ENCODE results near the gene CMIP. TPM values are rescaled to one million over a fixed set of nuclear protein-coding genes. Genes with fewer than 3 reads are reported as not detected.

Gene CMIP
- total RNA-seq, 2 experiments from 2014 or later = 57.1 to 58.3 TPM

- no peak overlapping the region for H3K27ac Mint-ChIP-seq
- H3K9me3 Mint-ChIP-seq = no peaks in the 10 kb centered on the region
Observed at GRCh38 chr16:81587626-81588160, 143.1 kb downstream of the CMIP start.

GRCh38 chr16:81588326-81589081, 143.9 kb downstream of the CMIP start:
- POLR2A ChIA-PET = no interaction called here
- no peaks in the 10 kb centered on the region for H3K36me3 Mint-ChIP-seq (ENCODE audit: low read depth)
- H3K27me3 Mint-ChIP-seq = no peaks in the 10 kb centered on the region
- DNase-seq = no peak
- H3K4me3 Mint-ChIP-seq = no peak overlapping the region
- H3K9me3 Mint-ChIP-seq = no peaks in the 10 kb centered on the region
- H3K27ac Mint-ChIP-seq = no peak overlapping the region
- H3K4me1 Mint-ChIP-seq = peaks cover 9% of the 10 kb centered on the region
- CTCF ChIA-PET = no interaction called here

More at GRCh38 chr16:81587626-81588160, 143.1 kb downstream of the CMIP start:
- ChIA-PET CTCF (no interaction called here), POLR2A (no interaction called here)
- peaks cover 9% of the 10 kb centered on the region for H3K4me1 Mint-ChIP-seq
- H3K27me3 Mint-ChIP-seq = no peaks in the 10 kb centered on the region
- no peaks in the 10 kb centered on the region for H3K36me3 Mint-ChIP-seq (ENCODE audit: low read depth)
- no peak overlapping the region for H3K4me3 Mint-ChIP-seq
- no peak for DNase-seq

GRCh38 chr16:81589975-81590650, 145.5 kb downstream of the CMIP start:
- H3K27me3 Mint-ChIP-seq = no peaks in the 10 kb centered on the region
- CTCF ChIA-PET = no interaction called here
- H3K9me3 Mint-ChIP-seq = no peaks in the 10 kb centered on the region
- H3K36me3 Mint-ChIP-seq (ENCODE audit: low read depth) = no peaks in the 10 kb centered on the region
- DNase-seq = no peak
- POLR2A ChIA-PET = no interaction called here
- peaks cover 11% of the 10 kb centered on the region for H3K4me1 Mint-ChIP-seq
- no peak overlapping the region for H3K27ac Mint-ChIP-seq
- H3K4me3 Mint-ChIP-seq = no peak overlapping the region

- Mint-ChIP-seq H3K4me1 (peaks cover 19% of the 10 kb centered on the region), H3K27me3 (no peaks in the 10 kb centered on the region), H3K4me3 (no peak overlapping the region), H3K27ac (no peak overlapping the region), H3K9me3 (no peaks in the 10 kb centered on the region), H3K36me3 (ENCODE audit: low read depth) (no peaks in the 10 kb centered on the region)
- no peak for DNase-seq
- ChIA-PET CTCF (no interaction called here), POLR2A (no interaction called here)
Observed at GRCh38 chr16:81590714-81591544, 146.3 kb downstream of the CMIP start.

- Mint-ChIP-seq H3K36me3 (ENCODE audit: low read depth) (no peaks in the 10 kb centered on the region), H3K4me3 (no peak overlapping the region), H3K4me1 (peaks cover 23% of the 10 kb centered on the region), H3K27ac (no peak overlapping the region), H3K9me3 (no peaks in the 10 kb centered on the region), H3K27me3 (no peaks in the 10 kb centered on the region)
- ChIA-PET CTCF (no interaction called here), POLR2A (no interaction called here)
- no peak for DNase-seq
Observed at GRCh38 chr16:81591545-81591870, 146.9 kb downstream of the CMIP start.

- CTCF ChIA-PET = no interaction called here
- Mint-ChIP-seq H3K27me3 (no peaks in the 10 kb centered on the region), H3K36me3 (ENCODE audit: low read depth) (no peaks in the 10 kb centered on the region), H3K9me3 (no peaks in the 10 kb centered on the region), H3K27ac (no peak overlapping the region), H3K4me1 (peaks cover 31% of the 10 kb centered on the region), H3K4me3 (no peak overlapping the region)
- POLR2A ChIA-PET = no interaction called here
- DNase-seq = no peak
Observed at GRCh38 chr16:81592353-81592866, 147.8 kb downstream of the CMIP start.

- Mint-ChIP-seq H3K4me1 (peaks cover 28% of the 10 kb centered on the region), H3K4me3 (no peak overlapping the region)
Observed at GRCh38 chr16:81593481-81593880, 148.9 kb downstream of the CMIP start.

GRCh38 chr16:81595629-81596292, 151.2 kb downstream of the CMIP start:
- no peaks in the 10 kb centered on the region for H3K27me3 Mint-ChIP-seq
- POLR2A ChIA-PET = no interaction called here
- H3K4me1 Mint-ChIP-seq = peaks cover 25% of the 10 kb centered on the region
- H3K9me3 Mint-ChIP-seq = no peaks in the 10 kb centered on the region
- no peak for DNase-seq
- no peak overlapping the region for H3K4me3 Mint-ChIP-seq
- no peaks in the 10 kb centered on the region for H3K36me3 Mint-ChIP-seq (ENCODE audit: low read depth)
- no peak overlapping the region for H3K27ac Mint-ChIP-seq
- CTCF ChIA-PET = interaction anchor here (0.7 kb wide), 1 partner anchor 123 kb away, joined by 3 read pairs; no protein-coding TSS in a partner anchor

More at GRCh38 chr16:81593481-81593880, 148.9 kb downstream of the CMIP start:
- ChIA-PET CTCF (no interaction called here), POLR2A (no interaction called here)
- no peak overlapping the region for H3K27ac Mint-ChIP-seq
- no peaks in the 10 kb centered on the region for H3K36me3 Mint-ChIP-seq (ENCODE audit: low read depth)
- no peak for DNase-seq
- H3K9me3 Mint-ChIP-seq = no peaks in the 10 kb centered on the region
- H3K27me3 Mint-ChIP-seq = no peaks in the 10 kb centered on the region

GRCh38 chr16:81597079-81597658, 152.6 kb downstream of the CMIP start:
- Mint-ChIP-seq H3K4me1 (peaks cover 25% of the 10 kb centered on the region), H3K27me3 (no peaks in the 10 kb centered on the region), H3K9me3 (no peaks in the 10 kb centered on the region), H3K36me3 (ENCODE audit: low read depth) (no peaks in the 10 kb centered on the region), H3K4me3 (no peak overlapping the region), H3K27ac (no peak overlapping the region)
- ChIA-PET CTCF (interaction anchor here (0.5 kb wide), 1 partner anchor 344 kb away, joined by 3 read pairs; no protein-coding TSS in a partner anchor), POLR2A (no interaction called here)
- no peak for DNase-seq

GRCh38 chr16:81598083-81598482, 153.5 kb downstream of the CMIP start:
- H3K4me1 Mint-ChIP-seq = peaks cover 25% of the 10 kb centered on the region
- no peaks in the 10 kb centered on the region for H3K9me3 Mint-ChIP-seq
- no peak overlapping the region for H3K27ac Mint-ChIP-seq
- POLR2A ChIA-PET = no interaction called here
- no peak for DNase-seq
- no peak overlapping the region for H3K4me3 Mint-ChIP-seq
- H3K27me3 Mint-ChIP-seq = no peaks in the 10 kb centered on the region
- CTCF ChIA-PET = no interaction called here
- no peaks in the 10 kb centered on the region for H3K36me3 Mint-ChIP-seq (ENCODE audit: low read depth)

- ChIA-PET CTCF (interaction anchor here (0.7 kb wide), 1 partner anchor 1962 kb away, joined by 3 read pairs; no protein-coding TSS in a partner anchor), POLR2A (no interaction called here)
- no peaks in the 10 kb centered on the region for H3K9me3 Mint-ChIP-seq
- H3K27ac Mint-ChIP-seq = no peak overlapping the region
- peaks cover 25% of the 10 kb centered on the region for H3K4me1 Mint-ChIP-seq
- no peaks in the 10 kb centered on the region for H3K27me3 Mint-ChIP-seq
- no peaks in the 10 kb centered on the region for H3K36me3 Mint-ChIP-seq (ENCODE audit: low read depth)
- no peak for DNase-seq
- H3K4me3 Mint-ChIP-seq = no peak overlapping the region
Observed at GRCh38 chr16:81599034-81599744, 154.6 kb downstream of the CMIP start.

GRCh38 chr16:81600275-81600674, 155.7 kb downstream of the CMIP start:
- H3K4me1 Mint-ChIP-seq = peaks cover 21% of the 10 kb centered on the region
- CTCF ChIA-PET = no interaction called here
- no peaks in the 10 kb centered on the region for H3K36me3 Mint-ChIP-seq (ENCODE audit: low read depth)

More at GRCh38 chr16:81600275-81600674, 155.7 kb downstream of the CMIP start:
- Mint-ChIP-seq H3K9me3 (no peaks in the 10 kb centered on the region), H3K27me3 (no peaks in the 10 kb centered on the region), H3K4me3 (no peak overlapping the region), H3K27ac (no peak overlapping the region)
- no peak for DNase-seq
- POLR2A ChIA-PET = no interaction called here
